Transverse colon (tissue), 4 donors: ENCODE results near the gene EEFSEC.

ENCODE experiments used
- EP300 ChIP-seq: sonication (generic); formaldehyde crosslinking; IDR thresholded peaks from one replicate; pipeline ENCODE4 v1.6.1; 2017; ENCODE audit warnings: antibody characterized with exemption, low read depth
- POLR2A ChIP-seq: fragments of 450-650 bp; IDR thresholded peaks from one replicate; pipeline ENCODE4 v1.6.1; 2016; ENCODE audit warnings: antibody characterized with exemption, mild to moderate bottlenecking, moderate library complexity
- POLR2AphosphoS5 ChIP-seq, 3 donors: sonication (generic); formaldehyde crosslinking; IDR thresholded peaks; one replicate each; pipeline ENCODE4 v1.6.1; 2016; ENCODE audit warnings: antibody characterized with exemption in 3 of 3
- TF ChIP-seq, protein P1 (sequence below), 5 experiments: fragments of 200-600 bp in 3 of 5; fragments of 450-650 bp in 2 of 5; sonication (generic) in 3 of 5; IDR thresholded peaks; 1 replicate in 2 of 5; 2 replicates in 3 of 5; pipeline ENCODE4 v1.5.1; 2016 to 2017; ENCODE audit warnings: antibody characterized with exemption in 5 of 5, inconsistent platforms in 3 of 5, mild to moderate bottlenecking in 2 of 5, moderate library complexity in 1 of 5

GRCh38 chr3:128254066-128254590 lies 100.8 kb downstream of the EEFSEC start:
- TF ChIP-seq, protein P1, sequence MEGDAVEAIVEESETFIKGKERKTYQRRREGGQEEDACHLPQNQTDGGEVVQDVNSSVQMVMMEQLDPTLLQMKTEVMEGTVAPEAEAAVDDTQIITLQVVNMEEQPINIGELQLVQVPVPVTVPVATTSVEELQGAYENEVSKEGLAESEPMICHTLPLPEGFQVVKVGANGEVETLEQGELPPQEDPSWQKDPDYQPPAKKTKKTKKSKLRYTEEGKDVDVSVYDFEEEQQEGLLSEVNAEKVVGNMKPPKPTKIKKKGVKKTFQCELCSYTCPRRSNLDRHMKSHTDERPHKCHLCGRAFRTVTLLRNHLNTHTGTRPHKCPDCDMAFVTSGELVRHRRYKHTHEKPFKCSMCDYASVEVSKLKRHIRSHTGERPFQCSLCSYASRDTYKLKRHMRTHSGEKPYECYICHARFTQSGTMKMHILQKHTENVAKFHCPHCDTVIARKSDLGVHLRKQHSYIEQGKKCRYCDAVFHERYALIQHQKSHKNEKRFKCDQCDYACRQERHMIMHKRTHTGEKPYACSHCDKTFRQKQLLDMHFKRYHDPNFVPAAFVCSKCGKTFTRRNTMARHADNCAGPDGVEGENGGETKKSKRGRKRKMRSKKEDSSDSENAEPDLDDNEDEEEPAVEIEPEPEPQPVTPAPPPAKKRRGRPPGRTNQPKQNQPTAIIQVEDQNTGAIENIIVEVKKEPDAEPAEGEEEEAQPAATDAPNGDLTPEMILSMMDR (IDR thresholded peaks at IDR 0.05) = no peak
- TF ChIP-seq POLR2A (no peak), EP300 (no peak), POLR2AphosphoS5 (IDR thresholded peaks at IDR 0.05) (no peak)
